MCF 10A (cell line): Measurements from ENCODE around the gene SCNM1. TPM values are rescaled to one million over a fixed set of nuclear protein-coding genes. Genes with fewer than 3 reads are reported as not detected.

Experiments used
- BruUV-seq: library from RNA; stranded (reverse); fragments of 400-500 nt; replicated peaks from 2 replicates; lab custom pipeline; 2021; lab: Mats Ljungman, UMichigan
- CTCF ChIA-PET: fragments of 300-600 bp; sonication (Branson Sonifier 250); formaldehyde crosslinking; extraction: SDS; loops from one replicate; lab custom pipeline; 2021; ENCODE audit warnings: antibody characterized with exemption, inconsistent platforms; lab: Yijun Ruan, JAX
- POLR2A ChIA-PET: fragments of 300-600, 350-650 bp; sonication (Branson Sonifier 250); formaldehyde crosslinking; extraction: SDS; loops from one replicate; lab custom pipeline; 2020; ENCODE audit warnings: antibody characterized with exemption, inconsistent platforms; lab: Yijun Ruan, JAX
- DNase-seq: peaks from one replicate; pipeline ENCODE4 v3.0.0-alpha.2; 2018; ENCODE audit not compliant: unreplicated experiment
- H3K27ac Mint-ChIP-seq: one replicate; pipeline ENCODE4 v1.8.0; 2022; ENCODE audit warnings: mild to moderate bottlenecking, low read depth, mixed read lengths; ENCODE audit not compliant: unreplicated experiment
- H3K27me3 Mint-ChIP-seq: one replicate; pipeline ENCODE4 v1.8.0; 2022; ENCODE audit warnings: mixed read lengths; ENCODE audit not compliant: insufficient read depth, unreplicated experiment
- H3K36me3 Mint-ChIP-seq: one replicate; pipeline ENCODE4 v1.8.0; 2022; ENCODE audit warnings: mild to moderate bottlenecking, moderate library complexity, mixed read lengths; ENCODE audit not compliant: insufficient read depth, unreplicated experiment
- H3K4me1 Mint-ChIP-seq: one replicate; pipeline ENCODE4 v1.8.0; 2022; ENCODE audit warnings: mixed read lengths; ENCODE audit not compliant: insufficient read depth, unreplicated experiment
- H3K4me3 Mint-ChIP-seq: one replicate; pipeline ENCODE4 v1.8.0; 2022; ENCODE audit warnings: mild to moderate bottlenecking, moderate library complexity, mixed read lengths; ENCODE audit not compliant: unreplicated experiment
- H3K9me3 Mint-ChIP-seq: one replicate; pipeline ENCODE4 v1.8.0; 2022; ENCODE audit warnings: mixed read lengths; ENCODE audit not compliant: unreplicated experiment
- intact Hi-C: fragments of 100-400 bp; cut with micrococcal nuclease; formaldehyde crosslinking; loops from 2 replicates; pipeline ENCODE4 v1.14.1; 2022
- total RNA-seq: library from RNA; stranded (reverse); gene quantifications from 2 replicates; pipeline ENCODE4 v1.2.3, GENCODE V29; 2022
- TF ChIP-seq, protein P1 (sequence below): fragments of 200-600 bp; IDR thresholded peaks from one replicate; pipeline ENCODE4 v1.8.0; 2022; ENCODE audit warnings: antibody characterized with exemption, mild to moderate bottlenecking; ENCODE audit not compliant: unreplicated experiment

SCNM1 gene
- total RNA-seq, 1 experiment from 2014 or later, result 88.5 TPM

DNA sequence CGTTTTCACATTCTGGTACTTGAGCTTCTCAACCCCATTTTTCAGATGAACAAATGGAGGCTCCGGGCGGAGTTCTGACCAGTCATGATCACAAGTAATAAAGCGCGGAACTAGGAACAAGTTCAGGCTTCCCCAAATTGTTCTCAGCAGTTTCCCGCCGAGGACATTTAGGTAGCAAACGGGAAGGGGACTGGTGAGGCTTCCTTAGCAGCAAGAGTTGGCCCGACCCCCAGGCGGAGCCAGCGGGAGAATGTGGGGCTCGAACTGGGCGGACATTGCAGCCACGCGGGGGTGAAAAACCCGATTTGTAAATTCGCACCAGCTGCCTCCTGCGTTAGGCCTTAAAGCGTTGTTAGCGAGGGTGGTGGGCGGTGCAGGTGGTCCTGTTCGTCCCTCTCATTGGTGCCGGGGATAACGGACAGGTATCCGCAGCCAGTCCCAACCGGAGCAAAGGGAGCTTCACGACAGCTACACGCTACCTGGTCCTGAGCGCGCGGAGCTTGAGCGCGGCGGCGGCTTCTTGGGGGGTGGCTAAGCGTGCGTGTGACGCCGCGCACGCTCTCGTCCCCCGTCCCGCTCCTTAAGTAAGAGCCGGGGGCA lies 34.9 kb upstream of the SCNM1 start:
- TF ChIP-seq, protein P1, sequence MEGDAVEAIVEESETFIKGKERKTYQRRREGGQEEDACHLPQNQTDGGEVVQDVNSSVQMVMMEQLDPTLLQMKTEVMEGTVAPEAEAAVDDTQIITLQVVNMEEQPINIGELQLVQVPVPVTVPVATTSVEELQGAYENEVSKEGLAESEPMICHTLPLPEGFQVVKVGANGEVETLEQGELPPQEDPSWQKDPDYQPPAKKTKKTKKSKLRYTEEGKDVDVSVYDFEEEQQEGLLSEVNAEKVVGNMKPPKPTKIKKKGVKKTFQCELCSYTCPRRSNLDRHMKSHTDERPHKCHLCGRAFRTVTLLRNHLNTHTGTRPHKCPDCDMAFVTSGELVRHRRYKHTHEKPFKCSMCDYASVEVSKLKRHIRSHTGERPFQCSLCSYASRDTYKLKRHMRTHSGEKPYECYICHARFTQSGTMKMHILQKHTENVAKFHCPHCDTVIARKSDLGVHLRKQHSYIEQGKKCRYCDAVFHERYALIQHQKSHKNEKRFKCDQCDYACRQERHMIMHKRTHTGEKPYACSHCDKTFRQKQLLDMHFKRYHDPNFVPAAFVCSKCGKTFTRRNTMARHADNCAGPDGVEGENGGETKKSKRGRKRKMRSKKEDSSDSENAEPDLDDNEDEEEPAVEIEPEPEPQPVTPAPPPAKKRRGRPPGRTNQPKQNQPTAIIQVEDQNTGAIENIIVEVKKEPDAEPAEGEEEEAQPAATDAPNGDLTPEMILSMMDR, result no peak
- H3K4me1 Mint-ChIP-seq, result no peaks in the 10 kb centered on the region
- no peaks in the 10 kb centered on the region for H3K36me3 Mint-ChIP-seq
- no peak overlapping the region for H3K27ac Mint-ChIP-seq
- no peak for DNase-seq
- intact Hi-C loops, result no loop called here
- H3K4me3 Mint-ChIP-seq, result no peak overlapping the region
- ChIA-PET POLR2A (interaction anchor here (1.4 kb wide), 1 partner anchor 10 kb away, joined by 4 read pairs; no protein-coding TSS in a partner anchor), CTCF (interaction anchor here (0.7 to 1.3 kb wide), 3 partner anchors 11 to 49 kb away, joined by 3 read pairs; no protein-coding TSS in a partner anchor)
- BruUV-seq, result no TSS peak
- no peaks in the 10 kb centered on the region for H3K9me3 Mint-ChIP-seq
- H3K27me3 Mint-ChIP-seq, result no peaks in the 10 kb centered on the region

DNA sequence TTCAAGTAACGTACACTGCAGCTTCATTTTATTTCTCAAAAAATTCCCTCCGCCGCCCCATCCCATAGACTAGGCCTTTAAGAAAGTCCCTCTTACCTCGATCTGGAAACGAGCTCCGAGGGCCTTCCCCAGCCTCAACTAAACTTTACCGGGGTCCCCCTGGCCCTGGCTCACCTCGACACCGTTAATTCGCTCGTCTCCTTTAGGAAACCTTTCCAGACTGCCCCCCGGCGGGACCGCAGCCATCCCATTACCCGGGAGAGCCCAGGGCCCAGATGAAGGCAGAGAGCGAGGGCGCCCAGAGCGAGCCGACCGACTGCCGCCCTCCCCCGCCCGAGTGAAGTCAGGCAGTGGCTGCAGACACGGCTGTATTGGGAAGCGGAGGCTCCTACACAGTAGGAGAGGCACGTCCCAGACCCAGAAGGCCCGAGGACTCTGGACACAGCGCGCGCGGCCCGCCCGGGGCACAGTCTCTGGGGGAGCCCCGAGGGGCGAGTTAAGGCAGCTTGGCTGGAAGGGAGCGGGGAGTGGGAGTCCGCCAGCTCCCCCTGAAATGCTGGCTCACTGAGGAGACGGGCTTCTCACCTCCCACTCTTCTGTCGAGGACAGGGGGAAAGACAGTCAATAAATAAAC lies 34.1 kb upstream of the SCNM1 start:
- no peak overlapping the region for H3K27ac Mint-ChIP-seq
- no peaks in the 10 kb centered on the region for H3K9me3 Mint-ChIP-seq
- no peak overlapping the region for H3K4me3 Mint-ChIP-seq
- TF ChIP-seq, protein P1, result no peak
- BruUV-seq, result no TSS peak
- no peak for DNase-seq
- ChIA-PET CTCF (interaction anchor here (0.6 to 1.3 kb wide), 3 partner anchors 9 to 35 kb away, joined by 3 read pairs; no protein-coding TSS in a partner anchor), POLR2A (no interaction called here)
- no peaks in the 10 kb centered on the region for H3K4me1 Mint-ChIP-seq
- no peaks in the 10 kb centered on the region for H3K36me3 Mint-ChIP-seq
- H3K27me3 Mint-ChIP-seq, result no peaks in the 10 kb centered on the region
- intact Hi-C loops, result no loop called here

DNA sequence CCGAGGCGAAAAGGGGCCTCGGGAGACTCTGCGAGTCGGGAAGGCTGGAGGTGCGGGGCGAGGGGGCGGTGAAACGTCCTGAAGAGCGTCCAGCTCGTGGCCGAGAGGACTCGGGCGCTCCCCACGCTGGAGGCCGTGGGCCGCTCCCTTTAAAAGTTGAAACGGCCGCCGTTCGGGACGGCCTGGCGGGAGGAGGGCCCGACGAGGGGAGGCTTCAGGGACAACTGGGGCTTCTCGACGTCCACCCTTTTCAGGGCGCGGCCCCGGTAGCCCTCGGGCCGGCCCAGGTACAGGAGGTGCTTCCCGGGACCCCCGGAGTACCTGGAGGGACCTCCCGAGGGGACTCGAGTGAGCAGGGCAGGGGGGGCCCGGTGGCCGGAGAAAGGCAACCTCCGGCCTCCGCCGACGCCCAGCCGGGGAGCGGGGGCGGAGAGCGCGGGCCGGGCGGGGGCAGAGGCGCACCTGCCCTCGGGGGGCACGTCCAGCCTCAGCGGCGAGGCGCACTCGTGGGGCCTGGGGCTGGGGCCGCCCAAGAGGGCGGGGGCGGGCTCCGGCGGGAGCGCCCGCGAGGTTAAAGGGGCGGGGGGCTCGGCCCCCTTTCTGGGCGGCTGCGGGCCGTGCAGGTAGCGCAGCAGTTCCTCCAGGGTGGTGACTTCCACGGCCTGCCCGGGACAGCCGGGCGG lies 33.5 kb upstream of the SCNM1 start:
- TF ChIP-seq, protein P1, result no peak
- ChIA-PET CTCF (no interaction called here), POLR2A (no interaction called here)
- H3K4me1 Mint-ChIP-seq, result no peaks in the 10 kb centered on the region
- H3K36me3 Mint-ChIP-seq, result no peaks in the 10 kb centered on the region
- no peak for DNase-seq
- no peaks in the 10 kb centered on the region for H3K27me3 Mint-ChIP-seq
- H3K27ac Mint-ChIP-seq, result no peak overlapping the region
- BruUV-seq, result no TSS peak
- H3K4me3 Mint-ChIP-seq, result no peak overlapping the region
- H3K9me3 Mint-ChIP-seq, result no peaks in the 10 kb centered on the region
- intact Hi-C loops, result no loop called here
